HTERT RPE-1 (cell line): ENCODE data around the gene ZBTB33.

Experiments used
- in situ Hi-C: fragments of 300-500 bp; cut with MboI; formaldehyde crosslinking; loops from 4 replicates; pipeline ENCODE4 v1.14.3; 2020; ENCODE audit warnings: low sequenced_read_pairs

ZBTB33 gene

GRCh38 chrX:120262859-120263708 is 12.5 kb downstream of the ZBTB33 start:
- in situ Hi-C loops, result no loop called here

GRCh38 chrX:120264341-120264740 is 13.7 kb downstream of the ZBTB33 start:
- in situ Hi-C loops, result no loop called here

DNA sequence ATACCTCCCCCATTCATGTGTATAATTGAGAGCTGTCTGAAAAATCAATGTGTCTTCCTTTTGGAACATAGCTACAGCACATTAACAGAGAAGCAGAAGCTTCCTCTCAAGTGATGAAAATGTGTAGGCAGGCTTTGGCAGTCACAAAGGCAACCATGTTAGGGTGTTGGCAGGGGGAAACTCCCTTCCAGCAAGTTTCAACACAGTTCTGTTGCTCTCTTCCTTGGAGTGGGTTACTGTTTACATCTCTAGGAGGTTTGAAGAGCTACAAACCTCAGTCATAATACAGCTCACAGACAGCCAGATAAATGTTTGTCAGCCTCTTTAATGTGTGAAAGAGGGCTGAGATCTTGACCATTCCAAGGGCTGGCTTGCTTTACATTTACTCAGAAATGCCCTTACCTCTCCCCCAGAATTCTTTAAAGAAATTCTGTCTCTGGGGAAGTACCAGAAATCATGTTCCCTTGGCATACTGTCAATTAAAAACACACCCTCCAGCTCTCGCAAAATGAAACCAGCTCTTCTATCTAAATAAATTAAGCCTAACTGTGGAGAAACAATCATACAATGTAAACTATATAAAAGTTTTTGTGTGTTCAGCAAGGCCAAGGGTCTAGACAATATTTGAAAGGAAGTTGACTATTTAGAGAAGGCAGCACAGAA is 18.9 kb downstream of the ZBTB33 start:
- in situ Hi-C loops, result no loop called here

DNA sequence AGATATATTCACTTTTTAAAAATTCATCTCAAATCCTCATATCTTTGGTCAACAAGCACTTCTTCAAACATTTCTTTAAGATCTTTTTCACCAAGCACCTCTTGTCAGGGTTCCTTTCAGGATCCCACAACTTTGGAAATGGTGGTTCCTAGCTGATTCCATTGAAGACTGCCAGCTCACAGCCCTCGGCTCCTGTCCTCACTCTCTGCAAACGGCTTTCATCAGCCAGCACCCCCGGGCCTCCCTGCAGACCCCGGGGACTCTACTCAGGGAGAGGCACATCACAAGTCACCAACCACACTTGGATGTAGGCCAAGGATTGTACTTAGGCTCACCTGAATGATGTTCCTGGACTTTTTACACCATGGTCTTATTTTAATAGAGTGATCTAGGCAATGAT is 20.0 kb downstream of the ZBTB33 start:
- in situ Hi-C loops, result no loop called here

DNA sequence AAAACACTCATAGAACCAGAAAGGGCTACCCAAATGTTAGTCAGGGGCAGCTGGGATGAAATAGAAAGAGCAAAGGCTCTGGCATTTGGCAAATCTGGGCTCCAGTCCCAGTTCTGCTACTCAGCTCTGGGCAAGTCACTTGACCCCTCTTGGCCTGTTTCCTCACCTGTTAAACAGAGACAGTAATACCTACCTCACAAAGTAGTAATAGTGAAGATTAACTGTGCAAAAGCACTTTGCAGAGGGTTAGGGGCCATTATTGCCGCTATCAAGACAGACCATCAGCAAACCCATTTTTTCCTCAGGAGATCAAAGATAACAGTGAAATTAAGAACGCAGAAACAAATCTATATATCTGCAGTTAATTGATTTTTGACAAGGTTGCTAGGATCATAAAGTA is 20.6 kb downstream of the ZBTB33 start:
- in situ Hi-C loops, result no loop called here

DNA sequence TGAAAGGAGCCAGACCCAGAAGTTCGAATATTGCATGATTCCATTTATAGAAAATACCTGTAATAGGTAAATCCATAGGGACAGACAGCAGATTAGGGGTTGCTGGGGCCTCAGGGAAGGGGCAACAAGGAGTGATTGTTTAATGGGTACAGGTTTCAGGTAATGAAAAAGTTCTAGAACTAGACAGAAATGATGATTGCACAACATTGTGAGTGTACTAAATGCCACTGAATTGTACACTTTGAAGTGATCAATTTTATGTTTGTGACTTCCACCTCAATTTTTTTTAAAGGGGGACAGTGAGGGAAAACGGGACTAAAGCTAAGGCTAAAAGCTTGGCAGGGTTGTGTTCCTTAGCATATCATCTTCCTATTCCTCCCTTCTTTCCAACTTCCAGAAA is 23.5 kb downstream of the ZBTB33 start:
- in situ Hi-C loops, result no loop called here

DNA sequence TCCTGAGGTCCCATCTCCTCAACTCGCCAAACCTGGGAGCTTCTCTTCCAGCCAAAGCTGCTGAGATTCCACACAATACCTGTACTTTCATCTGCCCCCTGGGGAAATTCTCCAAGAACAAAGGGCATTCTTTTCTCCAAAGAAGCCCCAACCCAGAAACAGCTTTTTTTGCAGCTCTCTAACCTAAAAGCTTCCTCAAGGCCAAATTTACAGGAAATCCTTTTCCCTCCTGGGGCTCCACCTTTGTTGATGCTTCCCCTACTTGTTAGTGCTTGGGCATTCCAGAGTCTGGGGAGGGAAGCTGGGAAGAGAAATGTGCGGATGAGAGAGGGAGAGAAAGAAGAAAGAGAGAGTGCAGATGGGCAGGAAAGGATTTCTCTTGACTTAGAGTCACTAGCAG is 24.3 kb downstream of the ZBTB33 start:
- in situ Hi-C loops, result no loop called here

DNA sequence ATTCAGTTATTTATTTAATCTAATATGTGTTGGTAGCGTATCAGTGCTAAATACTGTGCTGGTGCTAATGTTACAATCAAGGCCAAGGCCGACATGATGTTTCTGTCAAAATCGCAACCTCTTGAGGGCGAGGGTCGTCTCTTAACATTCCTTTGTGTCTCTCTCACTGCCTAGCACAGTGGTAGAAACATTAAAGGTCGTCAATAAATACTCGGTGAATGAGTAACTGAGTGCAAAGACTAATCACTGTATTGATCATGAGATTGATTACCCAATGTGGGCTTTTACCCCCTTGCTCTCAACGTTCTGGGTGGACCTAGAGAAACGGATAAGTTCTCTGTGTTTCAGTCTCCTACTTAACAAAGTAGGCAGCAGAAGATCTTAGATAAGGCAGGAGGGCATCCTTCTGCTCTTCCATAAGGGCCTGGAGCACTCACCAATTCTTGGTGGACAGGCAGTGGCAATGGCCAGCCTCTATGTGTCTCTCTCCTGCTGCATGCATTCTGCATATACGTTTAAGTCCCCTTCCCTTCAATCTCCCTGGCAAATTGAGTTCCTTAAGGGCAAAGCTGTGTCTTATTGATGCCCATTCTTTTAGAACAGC is 30.5 kb downstream of the ZBTB33 start:
- in situ Hi-C loops, result no loop called here

DNA sequence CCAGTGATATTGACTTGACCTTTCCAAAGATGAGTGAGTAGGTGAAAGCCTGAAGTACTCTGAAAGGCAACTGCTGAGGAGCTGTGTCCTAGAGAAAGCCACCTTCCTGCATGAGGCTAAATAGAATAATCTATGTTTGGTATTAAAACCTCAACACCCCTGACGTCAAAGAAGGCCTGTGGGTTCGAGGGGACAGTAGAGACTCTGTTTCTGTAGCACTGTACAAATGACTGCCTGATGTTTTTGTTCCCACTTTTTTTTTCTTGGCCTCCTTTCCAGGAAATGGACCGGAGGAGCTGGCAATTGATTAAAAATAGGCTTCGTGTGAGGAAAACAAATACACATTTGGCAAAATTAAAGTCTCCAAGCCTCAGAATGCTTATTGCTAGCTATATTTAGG is 31.1 kb downstream of the ZBTB33 start:
- in situ Hi-C loops, result no loop called here

DNA sequence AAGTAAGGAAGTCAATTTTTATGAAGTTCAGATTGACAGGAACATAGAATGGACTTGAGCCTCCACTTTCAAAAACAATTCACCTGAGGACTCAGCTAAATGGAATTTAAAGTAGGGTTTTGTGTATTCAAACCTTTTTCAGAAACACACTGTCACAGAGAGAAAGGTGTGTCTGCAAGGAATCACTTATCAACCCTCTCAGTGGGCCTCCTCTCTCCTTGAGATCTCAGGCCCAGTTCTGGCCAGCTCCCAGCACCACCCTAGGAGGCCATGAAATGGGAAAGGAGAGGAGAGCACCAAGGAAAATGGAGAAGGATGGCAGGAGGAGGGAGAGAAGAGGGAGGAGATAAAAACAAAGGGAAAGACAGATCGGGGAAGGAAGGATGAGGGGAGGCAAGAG is 32.1 kb downstream of the ZBTB33 start:
- in situ Hi-C loops, result no loop called here

- in situ Hi-C loops, result no loop called here
Measured at GRCh38 chrX:120286733-120287512, 36.3 kb downstream of the ZBTB33 start.

DNA sequence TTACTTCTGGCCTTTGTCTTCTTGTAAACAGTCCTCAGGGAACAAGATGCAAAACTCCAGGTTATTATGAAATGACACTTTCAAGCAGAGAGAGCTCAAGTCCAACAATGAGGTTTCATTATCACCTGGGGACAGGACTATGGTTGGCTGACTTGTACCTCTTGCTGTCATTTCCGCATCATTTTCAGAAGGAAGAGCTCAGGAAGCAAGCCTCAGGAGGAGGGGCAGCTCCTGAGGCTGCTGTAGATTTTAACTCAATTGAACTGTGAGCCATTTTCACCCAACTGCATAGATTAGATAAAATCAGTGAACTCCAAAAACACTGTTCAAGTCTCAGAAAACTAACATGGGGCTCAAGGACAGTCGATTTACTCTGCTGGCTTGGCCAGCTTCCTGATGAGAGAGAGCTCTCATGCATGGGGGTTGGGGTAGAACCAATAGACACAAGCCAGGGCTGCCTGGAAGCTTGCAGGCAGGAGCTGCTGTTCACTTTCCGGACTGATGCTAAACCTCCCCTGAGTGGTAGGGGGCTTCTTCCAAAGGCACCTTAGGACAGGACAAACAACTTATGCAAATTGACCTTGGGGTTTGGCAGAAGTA is 37.0 kb downstream of the ZBTB33 start:
- in situ Hi-C loops, result no loop called here

DNA sequence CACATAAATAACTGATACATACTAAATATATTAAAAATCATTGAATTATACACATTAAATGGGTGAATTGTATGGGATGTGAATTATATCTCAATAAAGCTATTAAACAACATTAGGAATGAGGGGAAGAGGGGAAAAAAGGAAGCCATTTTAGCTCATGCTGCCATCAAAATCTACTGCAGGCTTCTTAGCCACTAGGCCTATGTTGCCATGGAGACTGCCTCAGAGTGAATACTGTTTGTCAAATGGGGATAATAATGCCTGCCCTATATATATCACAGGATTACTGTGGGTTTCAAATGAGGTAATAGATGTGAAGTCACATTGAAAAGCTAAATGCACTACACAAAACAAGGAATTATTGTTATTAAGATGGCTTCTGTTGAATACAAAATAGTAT is 39.5 kb downstream of the ZBTB33 start:
- in situ Hi-C loops, result no loop called here

GRCh38 chrX:120291211-120291610 is 40.6 kb downstream of the ZBTB33 start:
- in situ Hi-C loops, result no loop called here

- in situ Hi-C loops, result no loop called here
Measured at GRCh38 chrX:120293015-120293414, 42.4 kb downstream of the ZBTB33 start.

- in situ Hi-C loops, result no loop called here
Measured at GRCh38 chrX:120294651-120295050, 44.0 kb downstream of the ZBTB33 start.

DNA sequence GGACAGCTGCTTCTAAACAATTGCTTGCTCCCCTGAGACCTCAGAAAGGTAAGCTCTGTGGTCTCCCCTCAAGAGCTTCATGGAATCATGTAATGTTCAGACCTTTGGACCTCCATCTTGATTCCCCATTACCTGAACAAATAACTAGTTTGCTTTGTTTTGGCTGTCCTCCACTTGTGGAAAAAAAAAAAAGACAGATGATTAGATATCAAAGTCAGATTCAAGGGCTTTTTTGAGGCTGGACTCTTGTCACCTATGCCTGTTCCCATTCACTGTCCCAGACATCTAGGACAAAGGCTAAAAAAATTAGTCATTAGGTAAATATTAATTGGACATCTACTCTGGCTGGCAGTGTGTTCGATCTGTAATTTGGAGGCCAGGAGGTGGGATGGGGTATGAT is 47.3 kb downstream of the ZBTB33 start:
- in situ Hi-C loops, result no loop called here

- in situ Hi-C loops, result no loop called here
Measured at GRCh38 chrX:120299928-120300327, 49.3 kb downstream of the ZBTB33 start.

- in situ Hi-C loops, result no loop called here
Measured at GRCh38 chrX:120301497-120301896, 50.9 kb downstream of the ZBTB33 start.

GRCh38 chrX:120301960-120302359 is 51.3 kb downstream of the ZBTB33 start:
- in situ Hi-C loops, result no loop called here

DNA sequence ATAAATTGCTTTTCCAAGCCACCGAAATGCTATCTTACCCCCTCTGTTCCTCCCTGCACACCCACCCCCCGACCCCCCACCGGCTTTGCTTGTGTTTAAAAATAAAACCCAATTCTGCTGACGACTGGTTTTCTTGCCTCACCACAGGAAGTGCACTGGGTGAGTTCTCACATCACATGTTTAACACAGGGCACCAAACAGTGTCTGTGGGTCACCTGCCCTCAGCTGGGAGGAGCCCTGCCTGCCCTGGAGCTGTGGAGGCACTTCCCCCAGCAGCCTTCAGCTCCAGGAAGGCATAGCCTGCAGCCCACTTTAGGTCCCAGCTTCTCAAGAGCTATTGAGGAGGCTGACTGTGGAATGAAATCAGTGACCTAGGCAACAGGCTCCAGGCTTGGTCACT is 51.8 kb downstream of the ZBTB33 start:
- in situ Hi-C loops, result no loop called here
